ENCODE results near the gene RHBDD1. TPM values are rescaled to one million over a fixed set of nuclear protein-coding genes. Genes with fewer than 3 reads are reported as not detected.

RHBDD1 gene
- polyA plus RNA-seq, 1 of the 3 experiments (the other 2 are of a cell fraction) = 10.3 TPM

DNA sequence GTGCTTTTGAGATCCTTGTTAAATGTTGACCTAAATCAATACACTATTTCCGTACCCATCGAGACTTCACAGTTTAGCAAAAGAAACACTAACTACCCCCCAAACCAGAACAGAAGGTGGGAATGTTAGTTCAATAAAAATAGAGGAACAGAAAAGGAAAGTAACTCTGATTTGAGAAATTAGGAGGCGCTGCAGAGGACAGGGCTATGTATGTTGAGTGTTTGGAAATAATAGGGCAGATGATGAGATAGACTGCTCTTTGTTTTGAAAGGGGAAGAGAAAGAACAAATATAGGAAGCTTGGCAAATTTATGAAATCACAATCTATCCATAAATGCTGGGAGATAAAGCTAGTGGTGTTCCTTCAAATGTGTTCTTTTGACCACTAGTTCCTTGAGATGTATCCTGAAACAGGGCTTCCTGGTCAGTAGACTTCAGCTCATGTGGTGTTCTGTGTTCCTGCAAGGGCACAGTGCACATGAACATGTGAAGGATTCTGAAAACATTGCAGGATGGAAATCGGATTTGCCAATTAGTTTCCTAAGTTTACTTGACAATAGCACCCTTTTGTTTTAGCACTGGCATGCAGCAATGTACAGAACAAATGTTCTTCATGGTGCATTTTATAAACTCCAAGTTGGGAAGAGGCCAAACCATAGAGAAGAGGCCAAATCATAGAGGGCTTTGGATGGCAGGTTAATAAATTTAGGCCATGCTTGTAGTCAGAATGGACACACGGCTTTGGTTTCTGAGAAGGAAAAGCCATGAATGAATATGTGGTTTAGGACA lies 39.8 kb downstream of the RHBDD1 start:
- 96% methylated on average over 5 of the region's 5 CpGs for WGBS (ENCODE audit: low lambda C conversion rate)
- Histone ChIP-seq H3K36me3 (replicated peaks in 1 of 2; ENCODE audit: control insufficient read depth in 1 of 2, insufficient read depth in 2 of 2, low read length in 1 of 2) (peaks cover 0 to 6% of the 10 kb centered on the region in 2 experiments), H3K9me3 (no peaks in the 10 kb centered on the region), H3K9ac (no peak overlapping the region), H3F3A (replicated peaks; ENCODE audit: insufficient read depth) (no peaks in the 10 kb centered on the region), H3K4me2 (no peak overlapping the region), H3K4me3 (ENCODE audit: low read depth in 2 of 2, low read length in 1 of 2) (no peak overlapping the region), H3K27me3 (ENCODE audit: insufficient read depth) (no peaks in the 10 kb centered on the region), H4K20me1 (ENCODE audit: insufficient read depth) (no peaks in the 10 kb centered on the region), H3K79me2 (ENCODE audit: insufficient read depth) (no peaks in the 10 kb centered on the region), H3K9me2 (no peaks in the 10 kb centered on the region), H3K4me1 (ENCODE audit: control insufficient read depth in 1 of 2, insufficient read depth in 2 of 2, low read depth in 1 of 2, low read length in 1 of 2) (no peaks in the 10 kb centered on the region), H2AFZ (ENCODE audit: low read depth) (no peak overlapping the region), H3K27ac (ENCODE audit: low read depth in 2 of 2, low read length in 1 of 2) (no peak overlapping the region)
- POLR2A ChIA-PET = no interaction called here
- CTCF ChIA-PET = no interaction called here
- TF ChIP-seq TAF1 (IDR thresholded peaks at IDR 0.05; ENCODE audit: borderline replicate concordance, low read depth, low read length) = no peak
- TF ChIP-seq, protein P1, sequence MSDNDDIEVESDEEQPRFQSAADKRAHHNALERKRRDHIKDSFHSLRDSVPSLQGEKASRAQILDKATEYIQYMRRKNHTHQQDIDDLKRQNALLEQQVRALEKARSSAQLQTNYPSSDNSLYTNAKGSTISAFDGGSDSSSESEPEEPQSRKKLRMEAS (IDR thresholded peaks at IDR 0.05; ENCODE audit: low read depth) = no peak
- TF ChIP-seq CHD2 (IDR thresholded peaks at IDR 0.05; ENCODE audit: low read length, partially characterized antibody) = no peak
- no peak for TF ChIP-seq GABPA (IDR thresholded peaks at IDR 0.05; ENCODE audit: low read depth)
- TF ChIP-seq EP300 (IDR thresholded peaks at IDR 0.05; ENCODE audit: borderline replicate concordance in 1 of 2, low read depth in 1 of 2, low read length in 1 of 2) = no peak
- no peak for TF ChIP-seq USF2 (IDR thresholded peaks at IDR 0.05; ENCODE audit: borderline replicate concordance, low read depth, low read length)
- no peak for TF ChIP-seq SIN3A (IDR thresholded peaks at IDR 0.05; ENCODE audit: borderline replicate concordance, low read depth, low read length)
- TF ChIP-seq MXI1 (IDR thresholded peaks at IDR 0.05; ENCODE audit: low read depth, low read length) = no peak
- no peak for TF ChIP-seq RXRA (IDR thresholded peaks at IDR 0.05; ENCODE audit: borderline replicate concordance, low read depth)
- TF ChIP-seq YY1 (IDR thresholded peaks at IDR 0.05; ENCODE audit: low read depth) = no peak
- no peak for TF ChIP-seq FOXM1 (IDR thresholded peaks at IDR 0.05; ENCODE audit: low read depth)
- DNase-seq = no peak

GRCh38 chr2:226877491-226877890 lies 41.6 kb downstream of the RHBDD1 start:
- Histone ChIP-seq H4K20me1 (ENCODE audit: insufficient read depth) (no peaks in the 10 kb centered on the region), H3K79me2 (ENCODE audit: insufficient read depth) (no peaks in the 10 kb centered on the region)
- POLR2A ChIA-PET = no interaction called here

More at GRCh38 chr2:226877491-226877890, 41.6 kb downstream of the RHBDD1 start:
- TF ChIP-seq RXRA (IDR thresholded peaks at IDR 0.05; ENCODE audit: borderline replicate concordance, low read depth) = no peak
- TF ChIP-seq SMC3 (IDR thresholded peaks at IDR 0.05; ENCODE audit: low read depth, low read length) = no peak
- no peak for TF ChIP-seq TCF12 (IDR thresholded peaks at IDR 0.05)
- no peak for TF ChIP-seq CHD2 (IDR thresholded peaks at IDR 0.05; ENCODE audit: low read length, partially characterized antibody)
- 96% methylated on average over 3 of the region's 3 CpGs for WGBS (ENCODE audit: low lambda C conversion rate)
- H3K9ac ChIP-seq = no peak overlapping the region
- H3K36me3 ChIP-seq (replicated peaks in 1 of 2; ENCODE audit: control insufficient read depth in 1 of 2, insufficient read depth in 2 of 2, low read length in 1 of 2) = peaks cover 0 to 6% of the 10 kb centered on the region in 2 experiments
- no peak for DNase-seq
- no peak overlapping the region for H2AFZ ChIP-seq (ENCODE audit: low read depth)
- H3K9me3 ChIP-seq = no peaks in the 10 kb centered on the region
- H3F3A ChIP-seq (replicated peaks; ENCODE audit: insufficient read depth) = no peaks in the 10 kb centered on the region
- H3K4me2 ChIP-seq = no peak overlapping the region
- CTCF ChIA-PET = no interaction called here
- H3K4me1 ChIP-seq (ENCODE audit: control insufficient read depth in 1 of 2, insufficient read depth in 2 of 2, low read depth in 1 of 2, low read length in 1 of 2) = no peaks in the 10 kb centered on the region
- H3K9me2 ChIP-seq = no peaks in the 10 kb centered on the region
- no peak overlapping the region for H3K4me3 ChIP-seq (ENCODE audit: low read depth in 2 of 2, low read length in 1 of 2)
- no peak overlapping the region for H3K27ac ChIP-seq (ENCODE audit: low read depth in 2 of 2, low read length in 1 of 2)
- no peaks in the 10 kb centered on the region for H3K27me3 ChIP-seq (ENCODE audit: insufficient read depth)

All from SK-N-SH (cell line).